ENCODE data around the gene CHST3.
A peak's percentile ranks its signal among the peaks of the same experiment; 100 is the strongest.
"Not testable (repeated sequence)": the region's sequence is repeated elsewhere in the genome, so short reads cannot be mapped to it uniquely, and the experiment has no call there.

CHST3 gene

GRCh38 chr10:71988895-71989294 is 24.7 kb downstream of the CHST3 start:
- not testable (repeated sequence) for DNase-seq (ENCODE audit: low read depth)

DNA sequence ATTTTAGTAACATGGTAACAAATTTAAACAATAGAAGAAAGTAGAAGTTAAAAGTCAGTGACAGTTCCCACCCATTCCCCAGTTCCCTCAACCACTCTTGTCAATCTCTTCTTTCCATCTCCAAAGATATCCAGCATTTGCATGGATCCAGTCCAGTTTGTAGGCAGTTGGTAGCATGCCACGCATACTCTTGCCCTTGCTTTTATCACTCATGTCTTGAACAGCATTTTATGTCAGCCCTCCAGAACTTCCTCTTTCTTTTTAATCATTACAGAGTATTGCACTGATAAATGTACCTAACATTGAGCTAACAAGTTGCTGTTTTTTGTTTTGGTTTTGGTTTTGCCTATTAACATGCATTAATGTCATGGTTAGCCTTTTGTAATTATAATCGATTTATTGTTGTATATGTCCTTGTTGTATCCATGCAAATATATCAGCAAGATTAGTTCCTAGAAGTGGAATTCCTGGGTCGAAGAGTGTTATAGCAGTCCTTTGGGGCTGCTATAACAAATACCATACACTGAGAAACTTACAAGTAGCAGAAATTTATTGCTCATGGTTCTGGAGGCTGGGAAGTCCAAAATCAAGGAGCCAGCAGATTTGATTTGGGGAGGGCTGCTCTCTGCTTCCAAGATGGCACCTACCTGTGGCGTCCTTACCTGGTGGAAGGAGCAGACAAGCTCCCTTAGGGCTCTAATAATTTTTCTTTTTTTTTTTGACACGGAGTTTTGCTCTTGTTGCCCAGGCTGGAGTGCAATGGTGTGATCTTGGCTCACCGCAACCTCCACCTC is 25.7 kb downstream of the CHST3 start:
- no peak for DNase-seq (ENCODE audit: low read depth)

DNA sequence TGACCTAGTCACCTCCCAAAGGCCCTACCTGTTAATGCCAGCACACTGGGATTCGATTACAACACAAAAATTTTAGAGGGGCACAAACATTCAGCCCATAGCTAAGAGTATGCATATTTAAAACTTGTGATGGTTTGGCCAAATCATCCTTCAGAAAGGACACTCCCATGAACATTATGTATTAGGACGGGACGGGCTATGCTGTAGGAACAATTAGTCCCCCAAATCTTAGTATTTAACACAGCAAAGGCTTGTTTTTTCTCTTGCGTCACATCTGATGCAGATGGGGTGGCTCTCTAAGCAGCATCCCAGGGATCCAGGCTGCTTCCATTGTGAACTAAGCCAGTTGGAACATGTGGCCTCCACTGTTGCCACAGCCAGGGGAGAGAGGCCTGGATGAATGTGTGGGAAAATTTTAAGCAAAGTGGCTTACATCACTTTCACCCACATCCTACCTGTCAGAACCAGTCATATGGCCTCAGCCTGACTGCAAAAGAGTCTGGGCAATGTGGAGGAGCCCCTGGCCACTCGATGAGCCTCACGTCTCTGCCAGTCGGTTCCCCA is 26.6 kb downstream of the CHST3 start:
- no peak for DNase-seq (ENCODE audit: low read depth)

DNA sequence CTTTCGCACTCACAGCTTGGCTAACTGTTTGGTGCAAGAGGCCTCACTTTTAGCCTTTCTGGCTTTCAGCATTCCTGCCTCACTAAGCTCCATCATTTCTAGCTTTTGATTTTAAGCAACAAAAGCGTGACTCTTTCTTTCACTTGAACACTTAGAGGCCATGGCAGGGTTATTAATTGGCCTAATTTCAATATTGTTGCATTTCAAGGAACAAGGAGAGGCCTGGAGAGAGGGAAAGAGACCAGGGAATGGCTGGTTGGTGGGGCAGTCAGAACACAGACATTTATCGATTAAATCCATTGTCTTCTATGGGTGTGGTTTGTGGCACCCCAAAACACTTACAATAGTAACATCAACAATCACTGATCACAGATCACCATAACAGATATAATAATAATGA is 31.3 kb downstream of the CHST3 start:
- DNase-seq (ENCODE audit: low read depth), result no peak

GRCh38 chr10:71995887-71996575 is 31.8 kb downstream of the CHST3 start:
- no peak for DNase-seq (ENCODE audit: low read depth)

- DNase-seq (ENCODE audit: low read depth), result no peak
Measured at GRCh38 chr10:71996592-71997371, 32.6 kb downstream of the CHST3 start.

GRCh38 chr10:71998119-71998839 is 34.1 kb downstream of the CHST3 start:
- DNase-seq (ENCODE audit: low read depth), result no peak

DNA sequence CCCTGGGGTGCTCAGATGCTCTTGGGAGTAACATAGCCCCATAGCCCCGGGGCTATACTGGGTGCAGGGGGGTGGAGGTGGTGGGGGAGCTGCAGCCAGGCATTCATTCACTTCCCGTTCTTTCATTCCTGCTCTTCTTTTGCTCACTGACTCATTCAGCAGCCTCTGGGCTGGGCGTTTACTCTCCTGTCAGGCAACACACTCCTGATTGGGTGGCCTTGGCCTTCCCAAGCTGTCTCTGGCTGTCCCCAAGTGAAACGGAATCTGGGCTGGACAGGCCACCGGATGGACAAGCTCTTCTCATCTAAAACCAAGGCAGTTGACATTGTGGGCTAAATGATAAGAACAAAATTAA is 34.6 kb downstream of the CHST3 start:
- no peak for DNase-seq (ENCODE audit: low read depth)

- DNase-seq (ENCODE audit: low read depth), result no peak
Measured at GRCh38 chr10:71999360-72000072, 35.3 kb downstream of the CHST3 start.

DNA sequence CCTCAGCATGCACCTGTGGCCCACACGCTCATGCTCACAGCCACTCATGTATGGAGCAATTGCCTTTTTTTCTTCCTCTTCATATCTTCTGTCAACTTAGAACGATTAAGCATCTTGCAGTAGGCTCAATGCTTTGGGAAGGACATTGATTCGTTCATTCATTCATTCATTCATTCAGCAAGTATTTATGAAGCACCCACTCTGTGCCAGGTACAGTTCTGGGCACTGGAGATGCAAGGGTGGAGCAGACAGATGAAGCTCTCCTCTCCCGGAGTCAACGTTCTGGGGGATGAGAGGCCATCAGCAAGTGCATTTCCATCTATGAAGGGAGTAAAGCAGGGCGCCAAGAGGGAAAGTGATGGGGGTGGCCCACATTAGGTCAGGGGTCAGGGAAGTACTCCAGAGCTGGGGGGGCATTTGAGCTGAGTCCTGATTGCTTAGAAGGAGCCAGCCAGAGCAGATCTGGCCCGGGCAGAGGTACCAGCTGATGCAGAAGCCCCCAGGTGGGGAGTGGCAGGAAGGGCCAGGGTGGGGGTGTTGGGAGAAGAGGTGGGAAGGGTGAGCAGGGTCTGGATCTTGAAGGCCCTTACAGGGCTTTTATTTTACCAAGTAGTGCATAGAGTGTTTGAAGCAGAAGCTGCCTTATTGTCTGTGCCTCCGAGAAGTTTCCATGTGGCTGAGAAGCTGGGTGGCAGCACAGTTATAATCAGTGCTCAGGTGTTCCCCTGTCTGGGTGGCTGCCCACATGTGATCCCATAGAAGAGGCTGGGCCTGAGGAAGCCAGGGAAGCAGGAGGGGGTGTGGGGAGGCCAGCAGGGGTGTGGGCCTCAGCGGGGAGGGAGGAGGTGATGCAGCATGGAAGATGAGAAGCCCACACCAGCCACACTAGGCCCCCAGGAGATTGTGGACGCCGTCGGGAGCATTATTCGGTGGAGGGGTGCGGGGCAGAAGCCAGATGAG is 36.2 kb downstream of the CHST3 start:
- DNase-seq (ENCODE audit: low read depth), result no peak

DNA sequence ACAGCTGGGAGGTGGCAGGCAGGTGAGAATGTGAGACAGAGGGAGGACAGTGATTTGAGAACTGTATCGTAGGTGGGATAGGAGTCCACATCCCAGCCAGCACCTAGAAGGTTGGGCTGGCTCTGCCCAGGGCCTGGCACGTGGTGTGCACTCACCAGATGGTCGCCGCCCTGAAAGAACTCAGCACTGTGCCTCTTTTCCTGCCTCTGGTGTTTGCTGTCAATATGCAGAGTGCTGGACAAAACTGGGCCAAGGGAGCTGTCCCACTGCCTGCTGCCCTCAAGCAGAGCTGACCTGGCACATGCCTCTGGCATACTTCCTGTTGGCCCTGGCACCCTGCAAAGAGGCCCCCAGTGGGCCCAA is 36.8 kb downstream of the CHST3 start:
- DNase-seq (ENCODE audit: low read depth), result no peak

GRCh38 chr10:72002354-72003295 is 38.4 kb downstream of the CHST3 start:
- DNase-seq (ENCODE audit: low read depth), result no peak

DNA sequence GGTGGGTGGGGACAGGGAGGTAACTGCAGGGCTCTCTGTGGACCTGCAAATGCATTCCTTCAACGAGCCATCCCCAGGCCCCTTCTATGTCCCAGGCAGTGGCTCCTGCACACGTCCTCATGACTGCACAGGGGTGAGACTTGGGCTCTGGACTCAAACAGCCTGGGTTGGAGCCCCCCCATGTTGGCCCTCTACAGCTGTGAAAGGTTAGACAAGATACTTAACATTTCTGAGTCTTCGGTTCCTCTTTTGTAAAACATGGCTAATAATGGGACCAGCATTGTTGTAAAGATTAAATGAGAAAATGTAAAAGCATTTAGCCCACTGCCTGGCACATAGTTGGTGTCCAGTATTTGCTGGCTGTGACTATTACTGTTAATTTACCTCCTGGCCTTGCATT is 41.8 kb downstream of the CHST3 start:
- no peak for DNase-seq (ENCODE audit: low read depth)

- no peak for DNase-seq (ENCODE audit: low read depth)
Measured at GRCh38 chr10:72007246-72007892, 43.2 kb downstream of the CHST3 start.

GRCh38 chr10:72008096-72008981 is 44.1 kb downstream of the CHST3 start:
- DNase-seq (ENCODE audit: low read depth), result no peak

GRCh38 chr10:72009051-72009424 is 44.8 kb downstream of the CHST3 start:
- DNase-seq (ENCODE audit: low read depth), result no peak

DNA sequence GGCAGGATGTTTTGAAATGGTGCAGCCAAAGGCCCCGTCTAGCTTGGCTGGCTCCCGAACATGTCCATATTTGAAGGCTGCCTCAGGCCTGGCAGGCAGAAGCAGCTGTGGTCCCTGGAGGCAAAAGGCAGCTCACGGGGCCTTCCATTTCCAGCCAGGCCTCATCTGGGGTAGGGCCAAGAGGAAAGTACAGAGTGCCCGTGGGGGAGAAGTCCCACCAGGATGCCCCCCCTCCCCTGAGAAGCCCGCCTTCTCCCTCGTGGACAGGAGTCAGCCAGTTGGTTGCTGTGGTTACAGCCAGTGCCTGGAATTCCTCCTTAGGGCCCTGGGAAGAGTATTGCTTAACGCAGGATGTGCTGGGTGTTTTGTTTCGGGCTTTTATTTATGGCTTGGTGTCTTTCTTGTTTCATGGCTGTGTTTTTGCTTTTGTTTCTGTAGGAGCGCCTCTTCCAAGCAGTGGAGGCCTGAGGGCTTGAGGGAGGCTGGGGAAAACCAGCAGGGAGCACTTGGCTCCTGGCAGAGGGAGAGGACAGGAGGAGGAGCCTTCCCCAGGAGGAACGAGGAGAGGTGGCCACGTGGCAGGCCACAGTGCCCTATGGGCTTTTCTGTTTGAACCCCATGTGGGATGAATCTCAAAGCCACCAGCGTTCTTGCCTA is 45.4 kb downstream of the CHST3 start:
- peak; percentile 98 for DNase-seq (ENCODE audit: low read depth)

Measured in GM04503 (cell line).